Trophoblast cell (in vitro differentiated cells and primary cell): ENCODE data around the gene ANXA4.

Experiments used
- DNase-seq, 2 donors: peaks; one replicate each; pipeline ENCODE4 v3.0.0-alpha.2; 2016
- H2AFZ ChIP-seq: 2 replicates; pipeline ENCODE4 v1.6.1; 2013; ENCODE audit warnings: low read length, moderate library complexity, mild to moderate bottlenecking; ENCODE audit not compliant: insufficient read depth, poor library complexity
- H2AK5ac ChIP-seq: 2 replicates; pipeline ENCODE4 v1.6.1; 2013; ENCODE audit warnings: mild to moderate bottlenecking, low read length
- H2BK120ac ChIP-seq: 2 replicates; pipeline ENCODE4 v1.6.1; 2013; ENCODE audit warnings: low read length, mild to moderate bottlenecking, moderate library complexity; ENCODE audit not compliant: insufficient read depth, poor library complexity
- H2BK12ac ChIP-seq: 2 replicates; pipeline ENCODE4 v1.6.1; 2013; ENCODE audit warnings: mild to moderate bottlenecking, low read length, moderate library complexity
- H2BK5ac ChIP-seq: 2 replicates; pipeline ENCODE4 v1.6.1; 2013; ENCODE audit warnings: low read length, low read depth, moderate library complexity, mild to moderate bottlenecking; ENCODE audit not compliant: poor library complexity
- H3K14ac ChIP-seq: 2 replicates; pipeline ENCODE4 v1.6.1; 2013; ENCODE audit warnings: mild to moderate bottlenecking, low read length
- H3K18ac ChIP-seq: 2 replicates; pipeline ENCODE4 v1.6.1; 2013; ENCODE audit warnings: mild to moderate bottlenecking, low read length
- H3K23ac ChIP-seq: 2 replicates; pipeline ENCODE4 v1.6.1; 2013; ENCODE audit warnings: low read length
- H3K27ac ChIP-seq: 2 replicates; pipeline ENCODE4 v1.5.1; 2013; ENCODE audit warnings: low read depth, mild to moderate bottlenecking, inconsistent platforms, low read length, moderate library complexity
- H3K27me3 ChIP-seq: 2 replicates; pipeline ENCODE4 v1.6.1; 2013; ENCODE audit warnings: inconsistent platforms, mild to moderate bottlenecking, low read length, moderate library complexity; ENCODE audit not compliant: insufficient read depth
- H3K36me3 ChIP-seq, 2 experiments: 1 replicate in 1 of 2; 2 replicates in 1 of 2; pipeline ENCODE4 v1.6.1; 2013; ENCODE audit warnings: low read length in 2 of 2, mild to moderate bottlenecking in 2 of 2, moderate library complexity in 1 of 2; ENCODE audit not compliant: insufficient read depth in 2 of 2, control insufficient read depth in 1 of 2
- H3K4ac ChIP-seq: 2 replicates; pipeline ENCODE4 v1.6.1; 2013; ENCODE audit warnings: low read depth, mild to moderate bottlenecking, low read length, moderate library complexity
- H3K4me1 ChIP-seq, 2 experiments: 1 replicate in 1 of 2; 2 replicates in 1 of 2; pipeline ENCODE4 v1.6.1; 2013; ENCODE audit warnings: low read length in 2 of 2, mild to moderate bottlenecking in 2 of 2, moderate library complexity in 1 of 2; ENCODE audit not compliant: insufficient read depth in 2 of 2, control insufficient read depth in 1 of 2
- H3K4me2 ChIP-seq: 2 replicates; pipeline ENCODE4 v1.6.1; 2013; ENCODE audit warnings: inconsistent platforms, mild to moderate bottlenecking, low read length, moderate library complexity
- H3K4me3 ChIP-seq: 2 replicates; pipeline ENCODE4 v1.5.1; 2013; ENCODE audit warnings: mild to moderate bottlenecking, low read depth, low read length, inconsistent platforms
- H3K79me1 ChIP-seq: one replicate; pipeline ENCODE4 v1.6.1; 2013; ENCODE audit warnings: low read length
- H3K79me2 ChIP-seq: 2 replicates; pipeline ENCODE4 v1.6.1; 2013; ENCODE audit warnings: low read length, mild to moderate bottlenecking; ENCODE audit not compliant: control insufficient read depth, insufficient read depth, poor library complexity
- H3K9ac ChIP-seq: 2 replicates; pipeline ENCODE4 v1.6.1; 2013; ENCODE audit warnings: mild to moderate bottlenecking, low read length
- H3K9me3 ChIP-seq: 2 replicates; pipeline ENCODE4 v1.6.1; 2013; ENCODE audit warnings: low read depth, mild to moderate bottlenecking, control low read depth, inconsistent platforms, low read length; ENCODE audit not compliant: insufficient read depth
- H4K12ac ChIP-seq: 2 replicates; pipeline ENCODE4 v1.6.1; 2013; ENCODE audit warnings: low read depth, mild to moderate bottlenecking, low read length, moderate library complexity
- H4K8ac ChIP-seq: 2 replicates; pipeline ENCODE4 v1.6.1; 2013; ENCODE audit warnings: low read depth, mild to moderate bottlenecking, low read length, moderate library complexity
- H4K91ac ChIP-seq: one replicate; pipeline ENCODE4 v1.6.1; 2013; ENCODE audit warnings: low read depth, mild to moderate bottlenecking, low read length, moderate library complexity
- WGBS: extraction: QIAGEN DNeasy Blood & Tissue Kit; methylation state at CpG from one replicate; pipeline ENCODE4 v1.1.7; 2013; ENCODE audit warnings: missing lambda C conversion rate; ENCODE audit not compliant: insufficient read length, insufficient coverage; ENCODE audit errors: extremely low coverage; 5-methylcytosine and 5-hydroxymethylcytosine counted together

ANXA4 gene

DNA sequence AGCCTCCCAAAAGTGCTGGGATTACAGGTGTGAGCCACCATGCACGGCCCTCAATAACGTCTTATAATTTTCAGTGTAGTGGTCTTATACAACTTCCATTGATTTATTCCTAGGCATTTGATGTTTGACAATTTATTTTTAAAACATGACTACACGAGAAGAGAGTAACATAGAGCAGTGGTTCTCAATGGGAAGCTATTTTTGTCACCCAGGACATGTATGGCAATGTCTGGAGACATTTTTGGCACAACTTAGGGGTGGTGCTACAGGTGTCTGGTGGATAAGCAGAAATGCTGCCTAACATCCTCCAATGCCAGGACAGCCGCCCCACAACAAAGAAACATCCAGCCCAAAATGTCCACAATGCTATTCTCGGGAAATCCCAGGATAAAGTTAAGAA is 12.7 kb upstream of the ANXA4 start:
- no peak overlapping the region for H3K27ac ChIP-seq
- H3K79me1 ChIP-seq = no peaks in the 10 kb centered on the region
- H2BK120ac ChIP-seq = no peak overlapping the region
- no peak for DNase-seq
- H4K8ac ChIP-seq = no peak overlapping the region
- H3K4ac ChIP-seq = no peak overlapping the region
- H3K36me3 ChIP-seq = no peaks in the 10 kb centered on the region
- H4K12ac ChIP-seq = no peak overlapping the region
- H2BK12ac ChIP-seq = no peak overlapping the region
- no peak overlapping the region for H2AK5ac ChIP-seq
- no peak overlapping the region for H3K14ac ChIP-seq
- no peak overlapping the region for H3K9ac ChIP-seq
- no peaks in the 10 kb centered on the region for H3K4me1 ChIP-seq
- H3K4me2 ChIP-seq = no peak overlapping the region
- no peaks in the 10 kb centered on the region for H3K79me2 ChIP-seq
- H2BK5ac ChIP-seq = no peak overlapping the region
- no peak overlapping the region for H4K91ac ChIP-seq
- H3K4me3 ChIP-seq = no peak overlapping the region
- no peaks in the 10 kb centered on the region for H3K27me3 ChIP-seq
- H3K18ac ChIP-seq = no peak overlapping the region
- H3K23ac ChIP-seq = no peak overlapping the region
- no CpG with 5 or more reads among the region's 5 CpGs for whole genome bisulfite sequencing
- H3K9me3 ChIP-seq = no peaks in the 10 kb centered on the region
- H2AFZ ChIP-seq = no peak overlapping the region

DNA sequence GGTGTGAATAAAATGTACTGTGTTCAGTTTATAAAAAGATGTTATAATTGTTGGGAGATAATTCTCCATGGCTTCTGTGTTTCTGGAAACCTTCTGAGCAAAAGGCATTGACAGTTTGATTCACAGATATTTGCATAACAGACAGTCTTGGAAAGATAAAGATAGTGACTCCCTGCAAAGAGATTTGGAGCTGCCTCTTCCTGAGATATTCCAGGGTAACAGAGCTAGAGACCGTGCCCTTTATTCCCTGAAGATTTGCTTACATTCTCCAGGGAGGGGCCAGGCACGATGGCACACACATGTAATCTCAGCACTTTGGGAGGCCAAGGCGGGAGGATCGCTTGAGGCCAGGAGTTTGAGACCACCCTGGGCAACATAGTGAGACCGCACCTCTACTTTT is 12.2 kb upstream of the ANXA4 start:
- no peak overlapping the region for H2AFZ ChIP-seq
- no peak overlapping the region for H3K9ac ChIP-seq
- no peaks in the 10 kb centered on the region for H3K79me1 ChIP-seq
- no peak for DNase-seq
- no peak overlapping the region for H3K18ac ChIP-seq
- no peak overlapping the region for H3K27ac ChIP-seq
- no peaks in the 10 kb centered on the region for H3K79me2 ChIP-seq
- no peak overlapping the region for H2BK12ac ChIP-seq
- H3K9me3 ChIP-seq = no peaks in the 10 kb centered on the region
- no peak overlapping the region for H4K12ac ChIP-seq
- no peaks in the 10 kb centered on the region for H3K4me1 ChIP-seq
- H3K14ac ChIP-seq = no peak overlapping the region
- H4K8ac ChIP-seq = no peak overlapping the region
- H3K4ac ChIP-seq = no peak overlapping the region
- H3K4me3 ChIP-seq = no peak overlapping the region
- H2BK5ac ChIP-seq = no peak overlapping the region
- no peak overlapping the region for H3K23ac ChIP-seq
- no peaks in the 10 kb centered on the region for H3K27me3 ChIP-seq
- WGBS = no CpG with 5 or more reads among the region's 5 CpGs
- no peak overlapping the region for H2BK120ac ChIP-seq
- no peaks in the 10 kb centered on the region for H3K36me3 ChIP-seq
- H4K91ac ChIP-seq = no peak overlapping the region
- H3K4me2 ChIP-seq = no peak overlapping the region
- H2AK5ac ChIP-seq = no peak overlapping the region

DNA sequence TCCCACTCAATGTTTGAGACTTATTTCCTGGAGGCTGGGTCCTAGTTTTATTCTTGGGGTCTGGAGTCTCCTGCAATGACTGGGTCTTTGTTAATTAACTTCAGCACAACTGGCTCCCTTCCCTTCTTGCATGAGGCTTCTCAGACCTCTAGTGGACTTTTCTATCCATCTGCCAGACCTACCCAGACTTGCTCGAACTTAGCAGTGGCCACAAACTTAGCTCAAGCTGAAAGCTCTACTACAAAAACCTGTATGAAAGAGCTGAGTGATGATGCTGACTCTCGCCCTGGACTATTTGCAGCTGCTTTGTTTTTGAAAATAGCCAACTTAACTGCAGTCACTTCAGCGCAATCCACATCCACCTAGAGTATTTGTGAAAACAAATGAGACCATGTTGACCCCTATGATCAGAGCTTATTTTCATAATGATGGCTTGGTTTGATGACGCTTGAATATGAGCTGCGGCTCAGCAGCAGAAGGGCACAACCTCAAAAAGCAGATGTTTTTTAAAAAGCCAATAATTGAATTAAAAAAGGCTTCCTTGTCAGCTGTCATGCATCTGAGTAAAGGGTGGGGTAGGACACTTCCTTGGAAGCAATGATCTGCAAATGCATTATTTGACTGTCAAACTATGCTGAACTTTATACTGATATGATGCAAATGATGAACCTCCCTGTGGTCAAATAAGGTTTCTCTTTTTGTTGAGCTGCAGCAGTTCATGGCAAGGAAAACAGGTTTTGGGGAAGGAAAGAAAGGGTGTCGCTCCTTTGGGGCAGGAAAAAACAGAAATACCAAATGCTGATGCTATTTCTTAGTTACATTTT is 10.6 kb upstream of the ANXA4 start:
- no peak overlapping the region for H2AK5ac ChIP-seq
- no peak overlapping the region for H3K18ac ChIP-seq
- no peak overlapping the region for H3K9ac ChIP-seq
- H3K27ac ChIP-seq = no peak overlapping the region
- DNase-seq = peak in 1 of 2 donors; percentile 20
- no peaks in the 10 kb centered on the region for H3K9me3 ChIP-seq
- no peak overlapping the region for H2BK5ac ChIP-seq
- H4K8ac ChIP-seq = no peak overlapping the region
- no peak overlapping the region for H2AFZ ChIP-seq
- H2BK120ac ChIP-seq = no peak overlapping the region
- no peak overlapping the region for H3K4me2 ChIP-seq
- no peaks in the 10 kb centered on the region for H3K79me1 ChIP-seq
- H2BK12ac ChIP-seq = no peak overlapping the region
- no peaks in the 10 kb centered on the region for H3K4me1 ChIP-seq
- no peak overlapping the region for H3K14ac ChIP-seq
- no peaks in the 10 kb centered on the region for H3K36me3 ChIP-seq
- no CpG with 5 or more reads among the region's 6 CpGs for WGBS
- H4K91ac ChIP-seq = no peak overlapping the region
- H3K4ac ChIP-seq = no peak overlapping the region
- no peak overlapping the region for H3K23ac ChIP-seq
- no peaks in the 10 kb centered on the region for H3K27me3 ChIP-seq
- no peak overlapping the region for H3K4me3 ChIP-seq
- no peaks in the 10 kb centered on the region for H3K79me2 ChIP-seq
- H4K12ac ChIP-seq = no peak overlapping the region

DNA sequence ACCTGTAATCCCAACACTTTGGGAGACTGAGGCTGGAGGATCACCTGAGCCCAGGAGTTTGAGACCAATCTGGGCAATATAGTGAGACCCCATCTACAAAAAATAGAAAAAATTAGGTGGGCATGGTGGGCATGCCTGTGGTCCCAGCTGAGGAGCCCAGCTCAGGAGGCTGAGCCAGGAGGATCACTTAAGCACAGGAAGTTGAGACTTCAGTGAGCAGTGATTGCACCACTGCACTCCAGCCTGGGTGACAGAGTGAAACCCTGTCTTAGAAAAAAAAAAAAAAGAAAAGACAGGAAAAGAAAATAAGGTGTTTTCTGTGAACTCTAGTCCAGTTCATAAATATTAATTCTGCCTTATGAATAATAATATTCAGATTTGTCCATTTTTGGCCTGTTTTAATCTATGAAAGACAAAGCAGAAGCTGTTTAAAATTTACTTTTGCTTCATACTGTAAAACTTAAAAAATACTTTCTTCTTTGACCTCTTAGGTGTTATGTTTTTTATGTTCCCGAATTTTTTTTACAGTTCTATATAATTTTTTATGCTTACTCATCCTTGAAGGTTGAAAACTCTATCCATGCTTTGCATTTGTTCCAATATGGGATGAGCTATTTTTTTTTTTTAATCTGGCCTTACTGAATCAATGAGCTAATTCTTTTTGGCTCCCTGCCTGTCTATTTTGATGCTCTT is 8.4 kb upstream of the ANXA4 start:
- H2AFZ ChIP-seq = no peak overlapping the region
- no peaks in the 10 kb centered on the region for H3K4me1 ChIP-seq
- no peak overlapping the region for H2BK5ac ChIP-seq
- no peak overlapping the region for H3K4me3 ChIP-seq
- no peak overlapping the region for H3K23ac ChIP-seq
- H3K9me3 ChIP-seq = no peaks in the 10 kb centered on the region
- H4K12ac ChIP-seq = no peak overlapping the region
- no peaks in the 10 kb centered on the region for H3K79me1 ChIP-seq
- H3K79me2 ChIP-seq = no peaks in the 10 kb centered on the region
- H2AK5ac ChIP-seq = no peak overlapping the region
- H4K91ac ChIP-seq = no peak overlapping the region
- H3K27ac ChIP-seq = no peak overlapping the region
- H3K36me3 ChIP-seq = no peaks in the 10 kb centered on the region
- H3K14ac ChIP-seq = no peak overlapping the region
- H4K8ac ChIP-seq = no peak overlapping the region
- peak in 1 of 2 donors; percentile 28 for DNase-seq
- no peak overlapping the region for H2BK12ac ChIP-seq
- no peak overlapping the region for H3K4ac ChIP-seq
- H2BK120ac ChIP-seq = no peak overlapping the region
- H3K9ac ChIP-seq = no peak overlapping the region
- no peaks in the 10 kb centered on the region for H3K27me3 ChIP-seq
- no CpG with 5 or more reads among the region's 1 CpG for WGBS
- no peak overlapping the region for H3K18ac ChIP-seq
- no peak overlapping the region for H3K4me2 ChIP-seq
